GM12874 (cell line): ENCODE data around the gene VASH1.

Experiments used
- TF ChIP-seq, protein P1 (sequence below): IDR thresholded peaks from 2 replicates; pipeline ENCODE4 v1.5.1; 2011; ENCODE audit warnings: low read depth, mild to moderate bottlenecking, control low read depth, low read length, moderate library complexity; ENCODE audit not compliant: insufficient read depth

VASH1 gene

DNA sequence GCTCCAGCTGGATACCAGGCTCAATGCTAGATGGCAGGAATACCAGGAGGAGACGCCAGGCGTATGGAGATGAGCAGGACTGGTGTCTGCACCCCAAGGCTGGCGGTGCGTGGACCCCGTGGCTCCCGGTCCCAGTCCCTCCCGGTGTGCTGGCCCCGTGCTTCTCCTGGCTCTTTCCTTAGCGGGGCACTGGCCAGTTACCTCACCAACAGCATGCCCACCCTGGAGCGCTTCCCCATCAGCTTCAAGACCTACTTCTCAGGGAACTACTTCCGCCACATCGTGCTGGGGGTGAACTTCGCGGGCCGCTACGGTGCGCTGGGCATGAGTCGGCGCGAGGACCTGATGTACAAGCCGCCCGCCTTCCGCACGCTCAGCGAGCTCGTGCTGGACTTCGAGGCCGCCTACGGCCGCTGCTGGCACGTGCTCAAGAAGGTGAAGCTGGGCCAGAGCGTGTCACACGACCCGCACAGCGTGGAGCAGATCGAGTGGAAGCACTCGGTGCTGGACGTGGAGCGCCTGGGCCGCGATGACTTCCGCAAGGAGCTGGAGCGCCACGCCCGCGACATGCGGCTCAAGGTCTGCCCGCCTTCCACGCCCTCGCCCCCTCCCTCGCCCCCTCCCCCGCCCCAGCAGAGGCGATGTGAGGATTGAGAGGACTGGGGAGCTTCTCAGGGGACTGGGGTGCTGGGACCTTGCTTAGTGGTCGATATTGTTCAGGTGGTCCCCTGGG lies 14.6 kb downstream of the VASH1 start:
- TF ChIP-seq, protein P1, sequence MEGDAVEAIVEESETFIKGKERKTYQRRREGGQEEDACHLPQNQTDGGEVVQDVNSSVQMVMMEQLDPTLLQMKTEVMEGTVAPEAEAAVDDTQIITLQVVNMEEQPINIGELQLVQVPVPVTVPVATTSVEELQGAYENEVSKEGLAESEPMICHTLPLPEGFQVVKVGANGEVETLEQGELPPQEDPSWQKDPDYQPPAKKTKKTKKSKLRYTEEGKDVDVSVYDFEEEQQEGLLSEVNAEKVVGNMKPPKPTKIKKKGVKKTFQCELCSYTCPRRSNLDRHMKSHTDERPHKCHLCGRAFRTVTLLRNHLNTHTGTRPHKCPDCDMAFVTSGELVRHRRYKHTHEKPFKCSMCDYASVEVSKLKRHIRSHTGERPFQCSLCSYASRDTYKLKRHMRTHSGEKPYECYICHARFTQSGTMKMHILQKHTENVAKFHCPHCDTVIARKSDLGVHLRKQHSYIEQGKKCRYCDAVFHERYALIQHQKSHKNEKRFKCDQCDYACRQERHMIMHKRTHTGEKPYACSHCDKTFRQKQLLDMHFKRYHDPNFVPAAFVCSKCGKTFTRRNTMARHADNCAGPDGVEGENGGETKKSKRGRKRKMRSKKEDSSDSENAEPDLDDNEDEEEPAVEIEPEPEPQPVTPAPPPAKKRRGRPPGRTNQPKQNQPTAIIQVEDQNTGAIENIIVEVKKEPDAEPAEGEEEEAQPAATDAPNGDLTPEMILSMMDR, result no peak

DNA sequence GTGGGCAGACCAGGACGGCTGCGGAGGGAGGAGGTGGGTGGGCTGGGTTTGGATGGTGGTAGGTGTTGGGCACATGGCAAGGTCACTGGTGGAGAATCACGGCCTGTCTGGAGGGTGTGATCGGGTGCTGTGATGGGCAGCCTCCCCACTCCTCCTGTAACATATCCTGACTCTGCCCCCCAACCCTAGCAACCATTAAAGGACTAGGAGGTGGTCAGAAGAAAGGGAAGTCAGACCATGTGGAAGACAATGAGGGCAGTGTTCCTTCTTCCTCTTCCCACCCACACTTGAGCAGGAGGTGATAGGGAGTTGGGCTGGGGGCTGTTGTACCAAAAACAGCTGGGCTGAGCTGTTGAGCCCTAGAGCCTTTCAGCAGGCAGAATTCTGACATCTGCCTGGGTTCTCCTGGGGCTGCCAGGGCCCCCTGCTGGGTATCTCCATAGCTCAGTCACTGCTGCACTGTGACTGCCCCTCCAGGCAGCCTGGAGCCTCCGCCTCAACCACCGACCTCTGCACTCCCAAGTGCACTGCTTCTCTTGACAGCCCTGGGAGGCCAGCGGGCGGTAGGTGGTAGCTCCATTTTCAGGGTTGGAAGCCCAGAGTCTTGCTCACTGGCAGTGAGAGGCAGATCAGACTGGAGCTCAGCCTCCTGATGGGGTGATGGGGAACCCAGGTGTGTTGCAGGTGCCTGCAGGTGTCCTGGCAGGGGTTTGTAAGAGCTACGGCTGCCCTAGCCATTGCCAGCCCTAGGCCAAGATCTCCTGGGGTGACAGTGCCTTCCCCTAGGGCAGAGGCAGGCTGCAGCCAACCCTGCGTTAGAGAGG lies 15.4 kb downstream of the VASH1 start:
- TF ChIP-seq, protein P1, result no peak

DNA sequence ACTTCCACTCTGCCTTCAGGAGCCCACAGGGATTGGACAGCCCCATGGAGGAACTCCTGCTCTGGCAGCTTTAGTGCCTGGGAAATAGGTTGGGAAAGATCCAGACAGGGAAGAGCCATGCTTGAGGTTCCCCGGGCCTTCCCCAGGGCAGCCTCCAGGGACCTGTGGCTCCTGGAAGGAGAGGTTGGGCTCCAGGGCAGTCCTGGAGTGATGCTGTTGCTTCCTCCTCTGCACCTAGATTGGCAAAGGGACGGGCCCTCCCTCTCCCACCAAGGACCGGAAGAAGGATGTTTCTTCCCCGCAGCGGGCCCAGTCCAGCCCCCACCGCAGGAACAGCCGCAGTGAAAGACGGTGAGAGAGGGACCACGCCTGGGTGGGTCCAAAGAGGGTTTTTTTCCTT lies 16.5 kb downstream of the VASH1 start:
- TF ChIP-seq, protein P1, result no peak

DNA sequence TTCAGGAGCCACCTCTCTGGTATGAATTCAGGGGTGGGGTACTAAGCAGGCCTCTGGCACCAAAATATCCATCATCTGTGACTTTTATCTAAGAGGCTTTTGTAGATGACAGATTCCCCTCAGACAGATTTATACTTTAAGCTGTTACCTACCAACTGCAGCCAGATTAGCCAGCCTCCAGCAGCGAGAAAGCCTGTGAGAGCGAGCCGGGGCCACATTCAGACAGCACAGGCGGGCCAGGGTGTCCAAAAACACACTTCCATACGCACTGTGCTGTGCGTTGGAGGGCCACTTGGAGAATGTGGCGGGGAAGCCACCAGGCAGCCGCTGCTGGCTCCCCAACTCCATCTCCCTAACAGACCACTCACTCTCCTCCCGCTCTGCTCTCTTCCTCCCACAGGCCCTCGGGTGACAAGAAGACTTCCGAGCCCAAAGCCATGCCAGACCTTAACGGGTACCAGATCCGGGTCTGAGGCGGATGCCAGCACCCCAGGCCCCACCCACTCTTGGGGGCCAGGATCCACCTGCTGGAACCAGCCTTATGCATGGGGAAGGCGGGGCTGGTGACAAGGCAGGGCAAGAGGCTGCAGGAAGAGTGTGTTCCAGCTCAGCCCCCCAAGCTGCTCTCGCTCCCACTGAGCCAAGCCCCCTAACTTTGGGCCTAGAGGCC lies 17.4 kb downstream of the VASH1 start:
- TF ChIP-seq, protein P1, result no peak

DNA sequence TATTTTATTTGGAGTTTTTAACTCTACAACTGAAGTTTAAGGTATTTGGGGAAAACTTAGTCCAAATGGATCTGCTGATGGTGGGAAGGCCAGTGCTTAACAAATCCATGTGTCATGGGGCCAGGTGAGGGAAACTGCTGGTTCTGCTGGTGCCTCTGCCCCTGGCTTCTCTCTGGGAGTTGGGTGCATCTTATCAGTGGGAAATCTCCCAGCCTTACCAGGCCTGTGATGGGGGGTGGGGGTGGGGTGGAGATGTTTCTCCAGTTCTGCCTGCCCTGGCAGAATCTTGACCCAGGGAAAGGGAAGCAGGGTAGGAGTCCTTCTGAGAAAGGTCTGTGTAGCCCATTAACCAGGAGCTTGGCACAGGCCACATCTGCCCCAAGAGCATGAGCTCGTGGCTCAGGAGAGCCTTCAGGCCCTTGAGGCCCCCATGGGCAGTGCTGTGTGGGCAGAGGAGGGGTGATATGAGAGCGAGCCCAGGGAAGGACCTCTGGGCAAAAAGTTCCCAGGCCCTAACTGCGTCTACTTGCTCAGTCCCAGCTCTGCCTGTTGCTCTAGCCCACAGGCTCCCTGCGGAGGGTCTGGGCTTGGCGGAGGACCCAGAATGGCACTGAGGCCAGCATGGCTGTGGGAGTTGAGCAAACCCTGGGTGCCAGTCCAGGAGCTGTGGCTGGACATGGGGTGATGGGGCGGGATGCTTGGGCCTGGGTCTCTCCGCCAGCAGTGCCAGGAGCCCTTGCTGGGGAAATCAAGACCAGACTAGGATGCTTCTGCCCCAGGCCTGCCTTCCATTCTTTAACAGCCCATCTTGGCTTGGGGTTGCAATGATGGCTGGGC lies 18.2 kb downstream of the VASH1 start:
- TF ChIP-seq, protein P1, result no peak

DNA sequence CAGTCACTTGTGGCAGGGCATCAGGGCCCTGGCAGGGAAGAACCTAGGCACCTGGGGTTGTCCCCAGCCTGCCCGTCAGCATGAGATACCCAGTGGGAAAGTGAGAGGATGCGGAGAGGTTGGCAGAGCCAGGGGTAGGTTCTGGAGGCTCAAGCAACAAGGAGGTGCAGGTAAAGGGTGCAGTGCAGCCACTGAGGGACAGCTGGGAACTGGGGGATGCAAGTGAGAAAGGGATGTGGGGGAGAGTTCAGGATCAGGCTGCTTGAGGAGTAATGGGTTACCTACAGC lies 18.7 kb downstream of the VASH1 start:
- TF ChIP-seq, protein P1, result no peak
